Activated T-cell treated with anti-CD3 and anti-CD28 coated beads, Interleukin-2, amount 50 U/mL, for 72 hours (primary cell): Measurements from ENCODE around the gene COX17. TPM values are rescaled to one million over a fixed set of nuclear protein-coding genes. Genes with fewer than 3 reads are reported as not detected.
"Not testable (repeated sequence)": the region's sequence is repeated elsewhere in the genome, so short reads cannot be mapped to it uniquely, and the experiment has no call there.

Experiments used
- ATAC-seq, 2 donors: fragments of 150-1000 bp; cut with Tn5 transposase; replicated peaks in 1 of 2; 2 replicates each; pipeline ENCODE4 v1.10.0; 2021; ENCODE audit warnings: moderate library complexity in 2 of 2, mild to moderate bottlenecking in 1 of 2
- DNase-seq, 2 donors: peaks; one replicate each; pipeline ENCODE4 v3.0.0; 2021 to 2022; ENCODE audit warnings: mixed read lengths in 1 of 2
- H3K27ac Mint-ChIP-seq: one replicate; pipeline ENCODE4 v1.8.0; 2022; ENCODE audit warnings: mild to moderate bottlenecking, moderate library complexity, mixed read lengths
- H3K27me3 Mint-ChIP-seq: one replicate; pipeline ENCODE4 v1.8.0; 2022; ENCODE audit warnings: low read depth, mixed read lengths
- H3K36me3 Mint-ChIP-seq, 2 donors: one replicate each; pipeline ENCODE4 v1.8.0; 2022; ENCODE audit warnings: mixed read lengths in 2 of 2, mild to moderate bottlenecking in 1 of 2; ENCODE audit not compliant: insufficient read depth in 2 of 2
- H3K4me1 Mint-ChIP-seq: one replicate; pipeline ENCODE4 v1.8.0; 2022; ENCODE audit warnings: low read depth, mixed read lengths
- H3K4me3 Mint-ChIP-seq, 2 donors: one replicate each; pipeline ENCODE4 v1.8.0; 2022; ENCODE audit warnings: mild to moderate bottlenecking in 2 of 2, mixed read lengths in 2 of 2, moderate library complexity in 2 of 2
- H3K9me3 Mint-ChIP-seq, 2 donors: one replicate each; pipeline ENCODE4 v1.8.0; 2022; ENCODE audit warnings: mixed read lengths in 2 of 2
- total RNA-seq, 2 donors: library from RNA; stranded (reverse); gene quantifications; one replicate each; pipeline ENCODE4 v1.2.3, GENCODE V29; 2022

The COX17 gene
- total RNA-seq, 2 donors from 2014 or later = 58.5 to 63.9 TPM

GRCh38 chr3:119695480-119695879 is 18.3 kb upstream of the COX17 start:
- DNase-seq (no peak), ATAC-seq (no peak)
- H3K4me1 Mint-ChIP-seq = peaks cover 20% of the 10 kb centered on the region
- H3K27ac Mint-ChIP-seq = no peak overlapping the region
- H3K36me3 Mint-ChIP-seq = peaks cover 0 to 1% of the 10 kb centered on the region in 2 donors
- peaks cover 0 to 3% of the 10 kb centered on the region in 2 donors for H3K9me3 Mint-ChIP-seq
- H3K27me3 Mint-ChIP-seq = peaks cover 8% of the 10 kb centered on the region
- H3K4me3 Mint-ChIP-seq = no peak overlapping the region

GRCh38 chr3:119690043-119690656 is 12.9 kb upstream of the COX17 start:
- H3K27me3 Mint-ChIP-seq = peaks cover 8% of the 10 kb centered on the region
- no peaks in the 10 kb centered on the region for H3K4me1 Mint-ChIP-seq
- DNase-seq = no peak
- no peak overlapping the region for H3K4me3 Mint-ChIP-seq
- H3K36me3 Mint-ChIP-seq = no peaks in the 10 kb centered on the region
- ATAC-seq = no peak
- H3K9me3 Mint-ChIP-seq = peaks cover 2 to 4% of the 10 kb centered on the region in 2 donors
- H3K27ac Mint-ChIP-seq = no peak overlapping the region

- Mint-ChIP-seq H3K27me3 (no peaks in the 10 kb centered on the region), H3K9me3 (peaks cover 2 to 4% of the 10 kb centered on the region in 2 donors), H3K4me1 (no peaks in the 10 kb centered on the region), H3K27ac (no peak overlapping the region), H3K4me3 (no peak overlapping the region), H3K36me3 (no peaks in the 10 kb centered on the region)
- no peak for ATAC-seq
- no peak for DNase-seq
Measured at GRCh38 chr3:119683421-119683820, 6.2 kb upstream of the COX17 start.

- H3K9me3 Mint-ChIP-seq = no peaks in the 10 kb centered on the region
- no peak for DNase-seq
- peaks cover 13% of the 10 kb centered on the region for H3K4me1 Mint-ChIP-seq
- no peak for ATAC-seq
- no peak overlapping the region for H3K4me3 Mint-ChIP-seq
- no peaks in the 10 kb centered on the region for H3K27me3 Mint-ChIP-seq
- no peak overlapping the region for H3K27ac Mint-ChIP-seq
- H3K36me3 Mint-ChIP-seq = peaks cover 0 to 5% of the 10 kb centered on the region in 2 donors
Measured at GRCh38 chr3:119681279-119681678, 4.1 kb upstream of the COX17 start.

DNA sequence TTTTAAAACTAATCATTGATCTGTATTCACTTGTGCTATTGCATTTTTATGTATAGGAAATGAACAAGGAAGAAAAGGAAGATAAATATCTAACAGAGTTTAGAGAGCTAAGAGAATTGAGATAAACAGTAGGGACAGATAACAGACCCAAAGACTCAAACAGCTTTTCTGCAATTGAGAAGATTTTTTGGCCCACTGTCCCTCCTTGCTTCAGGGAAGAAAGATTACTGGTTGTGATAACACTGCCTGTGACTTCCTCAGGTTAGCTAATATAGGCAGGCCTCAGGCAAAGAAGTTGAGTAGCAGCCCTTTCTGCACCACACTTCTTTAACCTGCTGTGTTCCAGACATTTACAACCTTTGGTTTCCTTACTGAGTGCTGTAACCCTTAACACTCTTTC is 2.7 kb upstream of the COX17 start:
- DNase-seq = no peak
- Mint-ChIP-seq H3K27ac (no peak overlapping the region), H3K36me3 (peaks cover 4 to 5% of the 10 kb centered on the region in 2 donors), H3K27me3 (no peaks in the 10 kb centered on the region), H3K4me3 (no peak overlapping the region), H3K9me3 (no peaks in the 10 kb centered on the region), H3K4me1 (peaks cover 28% of the 10 kb centered on the region)
- no peak for ATAC-seq

DNA sequence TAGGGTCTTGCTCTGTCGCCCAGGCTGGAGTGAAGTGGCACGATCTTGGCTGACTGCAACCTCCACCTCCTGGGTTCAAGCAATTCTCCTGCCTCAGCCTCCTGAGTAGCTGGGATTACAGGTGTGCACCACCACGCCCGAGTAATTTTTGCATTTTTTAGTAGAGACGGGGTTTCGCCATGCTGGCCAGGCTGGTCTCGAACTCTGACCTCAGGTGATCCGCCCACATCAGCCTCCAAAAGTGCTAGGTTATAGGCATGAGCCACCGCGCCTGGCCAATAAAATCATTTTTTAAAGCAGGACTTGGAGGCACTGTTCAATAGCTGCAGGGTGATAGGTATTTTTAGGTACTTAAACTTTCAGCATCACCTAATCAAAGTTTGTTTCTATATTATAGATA is 1.0 kb upstream of the COX17 start:
- ATAC-seq = not testable (repeated sequence)

DNA sequence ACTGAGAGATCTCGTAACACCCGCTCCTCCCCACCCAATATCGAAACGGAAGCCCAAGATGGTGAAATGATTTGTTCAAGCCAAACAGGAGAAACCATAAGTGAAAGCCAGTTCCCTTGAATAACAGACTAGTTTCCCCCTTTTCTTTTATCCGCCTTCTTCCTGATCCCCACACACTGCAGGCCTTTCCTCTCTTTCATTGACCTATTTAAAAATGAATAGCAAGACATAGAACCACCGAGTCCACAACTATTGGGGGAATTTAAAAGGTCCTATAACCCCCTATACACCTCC is 382 bp upstream of the COX17 start:
- H3K27me3 Mint-ChIP-seq = no peaks in the 10 kb centered on the region
- ATAC-seq (no peak), DNase-seq (no peak)
- peak overlapping the region; percentile 97 for H3K27ac Mint-ChIP-seq
- H3K36me3 Mint-ChIP-seq = peaks cover 7 to 11% of the 10 kb centered on the region in 2 donors
- no peaks in the 10 kb centered on the region for H3K9me3 Mint-ChIP-seq
- peaks cover 35% of the 10 kb centered on the region for H3K4me1 Mint-ChIP-seq
- peak overlapping the region; percentile 89 to 93 for H3K4me3 Mint-ChIP-seq

More for the DNA sequence above, 1.0 kb upstream of the COX17 start:
- H3K36me3 Mint-ChIP-seq, DNase-seq, H3K9me3 Mint-ChIP-seq, H3K27ac Mint-ChIP-seq, H3K27me3 Mint-ChIP-seq: not testable (repeated sequence)
- peaks cover 34% of the 10 kb centered on the region for H3K4me1 Mint-ChIP-seq
- peak overlapping the region; percentile 16 to 34 for H3K4me3 Mint-ChIP-seq

DNA sequence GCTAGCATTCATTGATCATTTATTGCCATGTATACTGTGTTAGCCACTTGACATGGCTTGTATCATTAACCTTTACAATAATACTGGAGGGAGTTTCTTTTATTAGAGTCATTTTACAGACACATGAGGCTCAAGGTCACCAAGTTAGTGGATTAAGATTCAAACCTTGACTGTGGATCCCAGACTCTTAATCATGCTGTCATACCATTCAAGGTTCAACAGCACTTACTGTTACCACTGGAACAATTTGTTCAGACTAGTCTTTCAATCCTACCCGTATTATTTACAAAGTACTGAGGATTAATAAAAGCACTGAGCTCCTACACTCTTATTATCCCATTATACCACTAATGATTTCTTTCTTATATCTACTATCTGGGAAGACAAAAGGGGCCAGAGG is 1.2 kb downstream of the COX17 start:
- no peaks in the 10 kb centered on the region for H3K27me3 Mint-ChIP-seq
- peaks cover 7 to 11% of the 10 kb centered on the region in 2 donors for H3K36me3 Mint-ChIP-seq
- H3K4me3 Mint-ChIP-seq = peak overlapping the region; percentile 89 to 93
- DNase-seq (no peak), ATAC-seq (no peak)
- peaks cover 43% of the 10 kb centered on the region for H3K4me1 Mint-ChIP-seq
- H3K9me3 Mint-ChIP-seq = no peaks in the 10 kb centered on the region
- H3K27ac Mint-ChIP-seq = peak overlapping the region; percentile 97

DNA sequence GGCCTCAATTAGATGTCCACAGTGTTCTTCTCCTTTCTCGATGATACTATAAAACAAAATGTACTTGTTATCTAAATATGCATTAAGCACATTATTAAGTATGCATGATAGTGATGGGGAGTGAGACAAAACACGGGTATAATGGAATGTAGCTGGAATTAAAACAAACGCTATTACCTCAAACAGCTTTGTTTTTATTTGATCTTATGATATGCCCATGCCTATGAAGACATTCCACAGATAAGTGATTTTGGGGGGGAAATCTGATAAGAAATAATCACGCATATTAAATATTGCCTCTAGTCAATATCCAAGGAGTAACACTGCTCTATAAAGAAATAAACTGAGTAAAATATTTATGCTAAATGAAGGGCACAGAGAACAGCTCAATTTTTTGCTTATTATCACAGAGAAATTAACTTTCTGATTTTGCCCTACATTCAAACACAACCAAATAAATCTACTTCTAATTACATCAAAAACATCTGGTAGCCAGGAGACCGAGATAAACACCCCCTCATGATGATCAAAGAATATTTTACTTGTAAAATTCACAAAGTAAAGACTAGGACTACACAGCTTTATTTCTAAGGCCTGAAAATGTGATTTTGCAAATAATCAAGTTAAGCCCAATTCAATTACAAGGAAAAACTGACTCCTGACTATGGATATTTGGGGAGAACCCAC is 1.9 kb downstream of the COX17 start:
- Mint-ChIP-seq H3K27ac (peak overlapping the region; percentile 97), H3K27me3 (no peaks in the 10 kb centered on the region), H3K4me3 (peak overlapping the region; percentile 89 to 93), H3K36me3 (peaks cover 7 to 11% of the 10 kb centered on the region in 2 donors), H3K4me1 (peaks cover 45% of the 10 kb centered on the region), H3K9me3 (no peaks in the 10 kb centered on the region)
- ATAC-seq = no peak
- no peak for DNase-seq

GRCh38 chr3:119673875-119674274 is 3.3 kb downstream of the COX17 start:
- Mint-ChIP-seq H3K9me3 (no peaks in the 10 kb centered on the region), H3K4me3 (no peak overlapping the region), H3K4me1 (peaks cover 45% of the 10 kb centered on the region), H3K27me3 (no peaks in the 10 kb centered on the region), H3K36me3 (peaks cover 7 to 24% of the 10 kb centered on the region in 2 donors), H3K27ac (no peak overlapping the region)
- no peak for ATAC-seq
- no peak for DNase-seq

GRCh38 chr3:119672776-119673175 is 4.4 kb downstream of the COX17 start:
- Mint-ChIP-seq H3K27me3 (no peaks in the 10 kb centered on the region), H3K27ac (peak overlapping the region; percentile 84), H3K36me3 (peaks cover 9 to 24% of the 10 kb centered on the region in 2 donors), H3K4me1 (peaks cover 42% of the 10 kb centered on the region), H3K4me3 (no peak overlapping the region), H3K9me3 (no peaks in the 10 kb centered on the region)
- no peak for DNase-seq
- ATAC-seq = no peak

DNA sequence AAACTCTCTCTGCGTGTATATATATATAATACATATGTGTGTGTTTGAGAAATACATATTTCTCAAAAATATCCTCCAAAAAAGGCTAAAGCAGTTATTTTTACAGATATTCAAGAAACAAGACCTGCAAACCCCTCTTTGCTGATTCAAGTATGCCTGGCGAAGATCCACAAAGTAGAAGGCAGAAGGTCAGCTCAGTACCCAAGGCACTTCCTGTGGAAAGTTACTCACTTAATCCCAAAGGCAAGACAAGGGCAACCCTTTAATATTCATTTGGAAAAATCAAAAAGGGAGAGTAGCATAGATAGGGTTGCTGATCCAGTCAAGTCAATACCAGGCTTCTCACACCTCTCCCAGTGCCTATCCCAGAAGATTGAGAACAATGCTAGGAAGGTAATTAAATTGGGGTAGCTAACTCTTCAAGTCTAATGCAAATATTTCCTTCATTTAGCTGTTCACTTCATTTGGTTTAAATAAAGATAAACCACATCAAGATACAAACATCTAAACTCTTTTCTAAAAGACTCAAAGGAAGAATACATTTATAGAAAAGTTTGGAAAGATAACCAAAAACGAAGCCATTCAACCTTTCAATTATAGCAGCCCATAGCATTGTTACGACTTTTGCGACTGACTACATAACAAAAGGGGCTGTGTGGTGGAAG is 7.2 kb downstream of the COX17 start:
- DNase-seq (no peak), ATAC-seq (no peak)
- no peak overlapping the region for H3K4me3 Mint-ChIP-seq
- H3K4me1 Mint-ChIP-seq = peaks cover 19% of the 10 kb centered on the region
- no peaks in the 10 kb centered on the region for H3K27me3 Mint-ChIP-seq
- no peaks in the 10 kb centered on the region for H3K9me3 Mint-ChIP-seq
- peaks cover 8 to 24% of the 10 kb centered on the region in 2 donors for H3K36me3 Mint-ChIP-seq
- peak overlapping the region; percentile 62 for H3K27ac Mint-ChIP-seq

DNA sequence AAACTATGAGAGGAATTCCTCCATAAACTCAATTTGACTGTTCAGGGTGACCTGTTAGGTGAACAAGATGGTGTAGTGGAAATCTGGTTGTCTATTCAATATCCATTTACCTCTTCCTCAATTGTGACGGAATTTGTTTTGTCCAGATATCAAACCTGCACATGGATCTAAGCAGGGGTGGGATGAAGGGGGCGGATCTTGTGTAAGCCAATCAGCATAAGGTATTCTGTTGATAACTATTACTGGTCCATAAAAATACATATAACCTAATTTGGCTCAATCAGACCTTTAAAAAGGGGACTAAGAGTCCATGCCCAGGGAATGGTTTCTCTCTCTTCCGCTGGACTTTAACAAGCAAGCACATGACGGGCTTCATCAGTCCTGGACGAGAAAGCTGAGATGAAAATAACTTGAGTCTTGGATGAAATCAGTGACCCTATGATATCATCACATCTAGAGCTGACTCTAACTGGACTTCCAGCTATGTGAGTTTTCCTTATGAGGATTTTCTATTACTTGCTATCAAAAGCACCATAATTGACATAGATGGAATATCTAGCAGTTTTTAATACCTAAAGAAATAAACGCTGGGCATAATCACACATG is 11.1 kb downstream of the COX17 start:
- no peak for ATAC-seq
- no peaks in the 10 kb centered on the region for H3K9me3 Mint-ChIP-seq
- no peaks in the 10 kb centered on the region for H3K27me3 Mint-ChIP-seq

More for the DNA sequence above, 11.1 kb downstream of the COX17 start:
- Mint-ChIP-seq H3K4me1 (peaks cover 9% of the 10 kb centered on the region), H3K27ac (no peak overlapping the region), H3K36me3 (peaks cover 6 to 15% of the 10 kb centered on the region in 2 donors), H3K4me3 (no peak overlapping the region)
- no peak for DNase-seq
